HG02642 (cell line): ENCODE measurements around the gene NELFB.
A peak's percentile ranks its signal among the peaks of the same experiment; 100 is the strongest.

Experiments used
- ATAC-seq: cut with Tn5 transposase; IDR thresholded peaks from one replicate; pipeline ENCODE4 v1.9.1; 2021; ENCODE audit warnings: mild to moderate bottlenecking; ENCODE audit not compliant: unreplicated experiment, poor library complexity

The NELFB gene

DNA sequence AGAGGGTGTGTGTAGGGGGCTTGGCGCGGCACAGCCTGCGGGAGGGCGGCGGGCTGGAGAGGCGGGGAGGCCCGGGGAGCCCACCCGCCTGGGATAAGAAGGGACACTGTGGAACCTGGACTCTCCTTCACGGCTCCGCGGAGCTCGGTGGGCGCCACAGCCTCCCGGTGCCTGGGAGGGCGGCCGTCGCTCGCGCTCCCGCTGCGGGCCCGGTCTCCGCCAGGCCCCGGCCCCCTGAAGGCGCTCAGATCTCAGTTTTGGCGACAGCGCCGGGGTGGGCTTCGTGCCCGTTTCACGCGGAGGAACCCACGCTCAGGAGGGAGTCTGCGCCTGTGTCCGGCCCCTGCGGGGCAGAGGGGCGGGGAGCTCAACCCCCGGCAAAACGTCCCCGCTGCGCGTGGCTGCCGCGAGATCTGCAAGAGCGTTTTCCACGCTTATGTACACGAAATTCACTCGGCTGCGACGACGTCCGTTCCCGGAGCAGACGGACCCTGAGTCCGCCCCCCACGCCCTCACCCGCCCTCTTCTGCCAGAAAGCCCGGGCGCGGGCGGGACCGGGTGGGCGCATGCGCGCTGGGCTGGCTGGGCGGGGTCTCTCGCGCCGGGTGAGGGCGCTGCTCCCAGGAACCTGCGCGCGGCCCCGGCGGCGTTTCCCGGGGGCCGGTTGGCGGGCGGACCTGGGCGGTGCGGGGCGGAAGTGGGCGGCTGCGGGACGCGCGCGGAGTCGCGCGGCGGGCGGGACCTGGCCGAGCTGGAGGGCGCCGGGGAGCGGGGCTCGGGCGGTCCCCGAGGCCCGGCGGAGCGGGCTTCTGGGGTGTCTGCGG lies at the start of gene NELFB:
NELFB (plus strand) TSS at position 704 of the 824 bp plus-strand sequence.
- peak; percentile 83 for ATAC-seq

GRCh38 chr9:137206602-137207001 lies 48.5 kb upstream of the NELFB start:
- no peak for ATAC-seq

GRCh38 chr9:137211532-137211931 lies 43.6 kb upstream of the NELFB start:
- ATAC-seq, result no peak

- ATAC-seq, result no peak
Measured at GRCh38 chr9:137212520-137212919, 42.6 kb upstream of the NELFB start.

- ATAC-seq, result no peak
Measured at GRCh38 chr9:137213160-137214060, 41.7 kb upstream of the NELFB start.

- no peak for ATAC-seq
Measured at GRCh38 chr9:137214620-137215019, 40.5 kb upstream of the NELFB start.

GRCh38 chr9:137215196-137215986 lies 39.7 kb upstream of the NELFB start:
- no peak for ATAC-seq

DNA sequence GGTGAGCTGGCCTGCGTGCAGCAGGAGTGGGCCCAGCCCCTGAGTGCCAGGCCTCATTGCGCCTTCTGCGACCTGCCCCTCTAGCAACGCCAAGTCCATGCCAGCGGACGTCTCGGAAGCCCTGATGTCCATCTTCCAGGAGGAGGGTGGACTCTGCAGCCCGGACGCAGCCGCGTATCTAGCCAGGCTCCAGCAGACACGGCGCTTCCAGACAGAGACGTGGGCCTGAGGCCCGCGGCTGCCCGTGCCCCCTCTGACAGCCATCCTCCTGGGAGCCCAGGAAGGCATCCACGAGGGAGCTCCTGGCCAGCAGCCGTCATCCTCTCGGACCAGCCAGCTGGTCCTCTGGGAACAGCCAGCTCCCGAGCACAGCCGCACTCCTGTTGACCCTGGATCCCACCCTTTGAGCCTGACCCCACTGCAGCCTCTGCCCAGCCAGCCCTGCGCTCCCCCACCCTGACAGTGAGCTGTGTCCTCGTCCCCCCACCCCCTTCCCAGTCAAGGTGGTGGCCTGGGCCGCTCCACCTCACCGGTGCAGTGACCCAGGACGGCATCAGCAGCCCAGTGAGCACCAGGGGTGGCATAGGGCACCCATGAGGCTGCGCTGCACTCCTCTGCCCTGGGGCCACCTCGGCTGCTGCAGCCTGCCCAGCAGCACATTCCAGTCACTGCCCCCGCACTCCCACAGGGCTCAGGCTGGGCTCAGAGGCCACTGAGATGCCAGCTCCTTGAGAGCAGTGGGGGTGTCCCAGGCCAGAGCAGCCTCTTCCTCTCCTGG lies 38.8 kb upstream of the NELFB start:
- ATAC-seq, result no peak

GRCh38 chr9:137217276-137218211 lies 37.6 kb upstream of the NELFB start:
- ATAC-seq, result no peak

- no peak for ATAC-seq
Measured at GRCh38 chr9:137218212-137218753, 36.8 kb upstream of the NELFB start.

- ATAC-seq, result no peak
Measured at GRCh38 chr9:137218754-137219271, 36.3 kb upstream of the NELFB start.

DNA sequence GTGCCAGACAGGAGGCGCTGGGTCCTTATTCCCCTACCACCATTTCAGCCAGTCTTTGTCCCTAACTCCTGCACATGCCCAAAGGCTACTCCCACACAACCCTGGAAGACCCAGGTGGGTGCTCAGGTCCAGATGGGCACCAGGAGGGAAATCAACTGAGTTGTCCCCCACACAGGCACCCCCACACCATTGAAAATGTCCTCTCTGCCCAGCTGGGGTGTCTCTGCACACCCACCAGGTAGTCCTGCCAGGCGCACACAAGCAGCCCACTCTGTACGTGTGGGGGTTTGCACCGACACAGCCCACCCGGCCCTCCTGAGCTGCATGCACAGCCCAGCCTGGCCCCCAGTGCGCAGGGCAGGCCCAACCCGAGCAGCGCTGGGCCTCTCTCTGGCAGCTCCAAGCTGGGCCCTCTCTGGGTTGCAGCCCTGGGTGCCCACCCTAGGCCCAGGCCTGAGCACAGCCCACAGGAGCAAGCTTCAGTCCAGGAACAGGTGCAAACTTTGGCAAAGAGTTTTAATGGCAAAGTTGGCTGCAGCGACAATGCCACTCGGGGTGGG lies 35.3 kb upstream of the NELFB start:
- no peak for ATAC-seq

DNA sequence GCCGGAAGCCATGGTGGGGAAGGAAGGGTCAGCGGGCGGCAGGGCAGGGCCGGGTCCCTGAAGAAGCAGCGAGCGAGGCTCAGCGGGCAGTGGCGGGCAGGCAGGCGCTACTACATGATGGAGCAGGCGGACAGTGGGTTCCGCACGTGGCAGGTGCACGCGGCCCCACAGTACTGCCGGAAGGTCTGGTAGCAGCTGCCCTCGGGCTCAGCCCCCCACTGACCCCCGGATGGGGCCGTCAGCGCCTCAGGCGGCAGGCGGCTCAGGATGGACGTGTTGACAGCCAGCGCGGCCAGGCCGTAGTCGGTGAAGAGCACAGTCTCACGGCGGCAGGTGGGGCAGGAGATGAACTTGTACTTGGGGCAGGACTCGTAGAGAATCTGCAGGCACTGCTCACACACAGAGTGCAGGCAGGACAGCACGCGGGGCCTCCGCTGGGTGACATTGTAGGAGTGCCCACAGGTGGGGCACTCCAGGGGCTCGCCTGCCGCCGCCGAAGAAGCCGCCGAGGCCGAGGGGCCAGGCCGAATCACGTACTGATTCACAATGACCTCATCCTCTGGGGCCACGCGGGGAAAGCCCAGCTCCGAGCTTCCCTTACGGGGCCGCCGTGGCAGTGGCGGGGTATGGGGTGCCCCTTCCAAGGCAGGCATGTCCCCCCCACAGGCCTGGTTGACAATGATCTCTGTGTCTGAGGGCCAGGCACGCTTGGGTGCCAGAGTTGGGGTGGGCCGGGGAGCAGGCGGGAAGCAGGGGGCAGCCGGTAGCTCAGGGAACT lies 34.6 kb upstream of the NELFB start:
- ATAC-seq, result no peak

- no peak for ATAC-seq
Measured at GRCh38 chr9:137221095-137221505, 34.0 kb upstream of the NELFB start.

GRCh38 chr9:137221506-137222111 lies 33.5 kb upstream of the NELFB start:
- ATAC-seq, result no peak

DNA sequence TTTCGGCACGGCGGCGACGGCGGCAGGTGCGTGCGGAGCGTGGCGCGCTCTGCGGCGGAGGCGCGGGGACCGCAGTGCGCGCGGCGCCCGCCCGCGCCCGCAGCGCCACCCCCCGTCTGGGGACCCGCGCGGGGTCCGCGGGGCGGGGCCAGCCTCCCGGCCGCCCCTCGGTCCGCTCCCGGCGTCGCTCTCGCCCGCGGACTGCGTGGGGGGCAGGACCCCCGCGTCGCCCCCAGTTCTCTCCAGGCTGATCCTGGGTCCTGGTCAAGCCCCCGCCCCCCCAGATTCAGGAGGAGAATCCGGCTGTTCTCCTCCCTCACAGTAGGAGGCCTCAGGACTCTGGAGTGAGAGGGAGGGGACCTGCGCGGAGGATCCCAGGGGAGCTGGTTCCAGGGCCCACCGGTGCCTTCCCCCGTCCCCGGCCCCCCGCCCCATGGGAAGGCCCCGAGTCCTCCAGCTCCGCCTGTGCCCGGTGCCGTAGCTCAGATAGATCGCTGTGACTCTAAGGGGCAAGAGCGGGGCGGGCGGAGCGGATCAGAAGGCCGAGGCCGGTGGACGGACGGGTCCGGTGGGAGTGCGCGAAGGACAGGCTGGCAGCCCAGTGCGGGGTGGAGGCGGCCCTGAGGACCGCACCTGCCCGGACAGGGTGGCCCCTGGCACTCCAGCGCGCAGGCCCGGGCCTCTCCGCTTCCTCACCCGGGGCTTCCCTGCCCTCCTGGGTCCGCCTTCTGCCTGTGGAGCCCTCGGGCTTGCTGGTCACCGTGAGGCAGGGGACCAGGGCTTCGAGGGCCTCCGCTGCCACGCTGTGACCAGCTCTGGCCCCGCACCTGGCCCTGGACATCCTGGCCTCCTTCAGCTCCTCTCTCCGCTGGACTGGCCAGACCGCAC lies 32.7 kb upstream of the NELFB start, which contains the start of gene RNF208:
RNF208 (minus strand) TSS at position 51 of the 888 bp plus-strand sequence. CDS start 1,028 bp downstream, outside the sequence.
- peak; percentile 2 for ATAC-seq
